H1 (cell line): Measurements from ENCODE around the gene TSPAN1.

Experiments
- CEBPB ChIP-seq: IDR thresholded peaks from 2 replicates; pipeline ENCODE4 v1.6.1; 2012; ENCODE audit warnings: low read depth, low read length
- CHD2 ChIP-seq: IDR thresholded peaks from 2 replicates; pipeline ENCODE4 v1.6.1; 2012; ENCODE audit warnings: low read length, improper control_type of control experiment
- EZH2 ChIP-seq: fragments of 200-600 bp; sonication (generic); IDR thresholded peaks from 2 replicates; pipeline ENCODE4 v1.7.1; 2012; ENCODE audit warnings: low read depth, mild to moderate bottlenecking, moderate library complexity, low read length, inconsistent platforms; ENCODE audit not compliant: severe bottlenecking
- JUN ChIP-seq: IDR thresholded peaks from 2 replicates; pipeline ENCODE4 v1.6.1; 2011; ENCODE audit warnings: low read depth, mild to moderate bottlenecking, improper control_type of control experiment, low read length
- POLR2A ChIP-seq, 2 experiments: IDR thresholded peaks; 1 replicate in 1 of 2; 2 replicates in 1 of 2; pipeline ENCODE4 v1.6.1; 2011; ENCODE audit warnings: low read depth in 2 of 2, low read length in 2 of 2, mild to moderate bottlenecking in 2 of 2; ENCODE audit errors: control extremely low read depth in 1 of 2
- POU5F1 ChIP-seq: IDR thresholded peaks from 2 replicates; pipeline ENCODE4 v1.6.1; 2011; ENCODE audit warnings: low read depth, mild to moderate bottlenecking, low read length, moderate library complexity
- RBBP5 ChIP-seq: IDR thresholded peaks from 2 replicates; pipeline ENCODE4 v1.7.1; 2012; ENCODE audit warnings: low read depth, mild to moderate bottlenecking, inconsistent platforms, low read length, moderate library complexity, borderline replicate concordance
- SP1 ChIP-seq: IDR thresholded peaks from 2 replicates; pipeline ENCODE4 v1.6.1; 2011; ENCODE audit warnings: low read depth, low read length
- TF ChIP-seq, protein P1 (sequence below), 3 experiments: IDR thresholded peaks; 1 replicate in 2 of 3; 2 replicates in 1 of 3; pipeline versions ENCODE4 v1.5.1 to v1.6.1; 2011; ENCODE audit warnings: low read length in 3 of 3, mild to moderate bottlenecking in 3 of 3, inconsistent platforms in 2 of 3, low read depth in 1 of 3, moderate library complexity in 1 of 3; ENCODE audit not compliant: insufficient read depth in 1 of 3; ENCODE audit errors: control extremely low read depth in 1 of 3
- TF ChIP-seq, protein P2 (sequence below): IDR thresholded peaks from 2 replicates; pipeline ENCODE4 v1.6.1; 2012; ENCODE audit warnings: inconsistent platforms

DNA sequence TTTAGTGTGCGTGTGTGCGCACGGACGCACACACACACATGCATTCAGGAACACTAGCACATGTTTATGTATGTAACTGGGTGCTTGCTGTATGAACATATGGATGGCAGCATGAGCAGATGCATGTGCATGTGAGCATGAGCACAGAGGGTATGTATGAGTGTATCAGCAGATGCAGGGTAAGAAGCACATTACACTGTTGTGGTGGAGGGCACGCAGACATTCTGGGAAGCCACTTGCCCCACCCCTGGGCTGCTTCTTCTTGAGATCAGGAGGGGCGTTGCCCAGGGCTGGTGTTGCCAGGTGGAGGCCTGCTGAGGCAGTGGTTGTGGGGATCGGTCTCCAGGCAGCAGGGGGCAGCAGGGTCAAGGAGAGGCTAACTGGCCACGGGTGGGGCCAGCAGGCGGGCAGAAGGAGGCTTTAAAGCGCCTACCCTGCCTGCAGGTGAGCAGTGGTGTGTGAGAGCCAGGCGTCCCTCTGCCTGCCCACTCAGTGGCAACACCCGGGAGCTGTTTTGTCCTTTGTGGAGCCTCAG, 5.3 kb downstream of the TSPAN1 start:
- TF ChIP-seq, protein P1, sequence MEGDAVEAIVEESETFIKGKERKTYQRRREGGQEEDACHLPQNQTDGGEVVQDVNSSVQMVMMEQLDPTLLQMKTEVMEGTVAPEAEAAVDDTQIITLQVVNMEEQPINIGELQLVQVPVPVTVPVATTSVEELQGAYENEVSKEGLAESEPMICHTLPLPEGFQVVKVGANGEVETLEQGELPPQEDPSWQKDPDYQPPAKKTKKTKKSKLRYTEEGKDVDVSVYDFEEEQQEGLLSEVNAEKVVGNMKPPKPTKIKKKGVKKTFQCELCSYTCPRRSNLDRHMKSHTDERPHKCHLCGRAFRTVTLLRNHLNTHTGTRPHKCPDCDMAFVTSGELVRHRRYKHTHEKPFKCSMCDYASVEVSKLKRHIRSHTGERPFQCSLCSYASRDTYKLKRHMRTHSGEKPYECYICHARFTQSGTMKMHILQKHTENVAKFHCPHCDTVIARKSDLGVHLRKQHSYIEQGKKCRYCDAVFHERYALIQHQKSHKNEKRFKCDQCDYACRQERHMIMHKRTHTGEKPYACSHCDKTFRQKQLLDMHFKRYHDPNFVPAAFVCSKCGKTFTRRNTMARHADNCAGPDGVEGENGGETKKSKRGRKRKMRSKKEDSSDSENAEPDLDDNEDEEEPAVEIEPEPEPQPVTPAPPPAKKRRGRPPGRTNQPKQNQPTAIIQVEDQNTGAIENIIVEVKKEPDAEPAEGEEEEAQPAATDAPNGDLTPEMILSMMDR (IDR thresholded peaks at IDR 0.05; ENCODE audit: control extremely low read depth in 1 of 3, insufficient read depth in 1 of 3, low read depth in 1 of 3, low read length in 3 of 3) = peak; percentile 44 to 61 (median 49)
- TF ChIP-seq POLR2A (IDR thresholded peaks at IDR 0.05; ENCODE audit: control extremely low read depth in 1 of 2, low read depth in 2 of 2, low read length in 2 of 2) (no peak), RBBP5 (no peak), POU5F1 (no peak), JUN (no peak), CEBPB (no peak), EZH2 (no peak), SP1 (no peak), CHD2 (no peak)
- TF ChIP-seq, protein P2, sequence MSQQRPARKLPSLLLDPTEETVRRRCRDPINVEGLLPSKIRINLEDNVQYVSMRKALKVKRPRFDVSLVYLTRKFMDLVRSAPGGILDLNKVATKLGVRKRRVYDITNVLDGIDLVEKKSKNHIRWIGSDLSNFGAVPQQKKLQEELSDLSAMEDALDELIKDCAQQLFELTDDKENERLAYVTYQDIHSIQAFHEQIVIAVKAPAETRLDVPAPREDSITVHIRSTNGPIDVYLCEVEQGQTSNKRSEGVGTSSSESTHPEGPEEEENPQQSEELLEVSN = no peak
